Measurements from ENCODE around the gene HHIP. TPM values are rescaled to one million over a fixed set of nuclear protein-coding genes. Genes with fewer than 3 reads are reported as not detected.

HHIP gene
- total RNA-seq, 1 donor from 2014 or later: 247 TPM

DNA sequence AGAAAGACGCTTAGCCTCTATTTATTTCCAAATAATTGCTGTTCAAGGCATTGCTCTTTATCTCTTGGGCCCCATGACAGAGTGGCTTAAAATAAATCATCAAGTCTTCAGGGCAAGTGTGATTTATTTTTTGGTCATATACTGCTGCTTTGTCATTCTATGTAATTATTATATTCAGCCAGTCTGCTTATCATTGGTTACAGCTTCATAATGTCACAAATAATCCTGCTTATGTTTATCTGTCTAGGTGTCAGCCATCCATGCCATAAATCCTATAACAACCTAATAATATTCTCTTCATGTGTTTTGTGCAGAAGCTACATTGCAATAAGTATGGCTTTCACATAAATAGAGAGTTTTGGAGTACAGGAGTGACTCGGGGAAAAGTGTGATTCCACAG, 41.0 kb downstream of the HHIP start:
- intact Hi-C loops (cut with DNase I): no loop called here
- ATAC-seq (no peak), DNase-seq (no peak)
- TF ChIP-seq, protein P1, sequence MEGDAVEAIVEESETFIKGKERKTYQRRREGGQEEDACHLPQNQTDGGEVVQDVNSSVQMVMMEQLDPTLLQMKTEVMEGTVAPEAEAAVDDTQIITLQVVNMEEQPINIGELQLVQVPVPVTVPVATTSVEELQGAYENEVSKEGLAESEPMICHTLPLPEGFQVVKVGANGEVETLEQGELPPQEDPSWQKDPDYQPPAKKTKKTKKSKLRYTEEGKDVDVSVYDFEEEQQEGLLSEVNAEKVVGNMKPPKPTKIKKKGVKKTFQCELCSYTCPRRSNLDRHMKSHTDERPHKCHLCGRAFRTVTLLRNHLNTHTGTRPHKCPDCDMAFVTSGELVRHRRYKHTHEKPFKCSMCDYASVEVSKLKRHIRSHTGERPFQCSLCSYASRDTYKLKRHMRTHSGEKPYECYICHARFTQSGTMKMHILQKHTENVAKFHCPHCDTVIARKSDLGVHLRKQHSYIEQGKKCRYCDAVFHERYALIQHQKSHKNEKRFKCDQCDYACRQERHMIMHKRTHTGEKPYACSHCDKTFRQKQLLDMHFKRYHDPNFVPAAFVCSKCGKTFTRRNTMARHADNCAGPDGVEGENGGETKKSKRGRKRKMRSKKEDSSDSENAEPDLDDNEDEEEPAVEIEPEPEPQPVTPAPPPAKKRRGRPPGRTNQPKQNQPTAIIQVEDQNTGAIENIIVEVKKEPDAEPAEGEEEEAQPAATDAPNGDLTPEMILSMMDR (IDR thresholded peaks at IDR 0.05): no peak
- Histone ChIP-seq H3K36me3 (no peaks in the 10 kb centered on the region), H3K9me3 (no peaks in the 10 kb centered on the region), H3K27me3 (no peaks in the 10 kb centered on the region), H3K4me3 (no peak overlapping the region), H3K4me1 (no peaks in the 10 kb centered on the region), H3K27ac (no peak overlapping the region)

GRCh38 chr4:144687466-144687865, 41.5 kb downstream of the HHIP start:
- no peak overlapping the region for H3K4me3 ChIP-seq
- ATAC-seq: no peak

DNA sequence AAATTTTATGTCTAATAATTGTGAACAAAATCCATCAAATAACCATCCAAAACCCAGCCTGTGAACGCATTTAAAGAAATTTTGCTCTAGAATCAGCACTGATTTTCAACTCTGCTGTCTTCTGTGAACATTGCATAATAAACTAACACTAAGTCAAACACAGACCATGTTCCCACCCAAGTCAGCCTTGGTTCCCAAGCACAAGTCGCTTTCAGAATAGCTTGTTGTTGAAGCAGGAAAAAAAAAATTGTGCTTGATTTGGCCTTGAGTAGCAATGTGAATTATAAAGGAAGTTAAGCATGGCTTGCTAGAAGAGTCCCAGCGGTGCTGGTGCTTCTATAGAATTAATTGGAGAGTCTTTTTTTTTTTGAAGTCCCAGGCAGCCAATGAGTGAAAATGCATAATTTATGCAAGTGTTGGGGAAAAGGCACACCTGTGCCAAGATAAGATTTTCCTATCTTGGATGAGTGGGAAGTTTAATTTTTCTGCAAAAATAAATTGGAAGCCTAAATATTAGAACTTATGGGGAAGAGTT, 42.1 kb downstream of the HHIP start:
- Histone ChIP-seq H3K27ac (no peak overlapping the region), H3K36me3 (no peaks in the 10 kb centered on the region), H3K9me3 (no peaks in the 10 kb centered on the region), H3K27me3 (no peaks in the 10 kb centered on the region), H3K4me3 (no peak overlapping the region), H3K4me1 (no peaks in the 10 kb centered on the region)
- intact Hi-C loops (cut with DNase I): no loop called here
- ATAC-seq (no peak), DNase-seq (no peak)
- TF ChIP-seq, protein P1 (IDR thresholded peaks at IDR 0.05): no peak

More at GRCh38 chr4:144687466-144687865, 41.5 kb downstream of the HHIP start:
- Histone ChIP-seq H3K27me3 (no peaks in the 10 kb centered on the region), H3K36me3 (no peaks in the 10 kb centered on the region), H3K9me3 (no peaks in the 10 kb centered on the region), H3K4me1 (no peaks in the 10 kb centered on the region), H3K27ac (no peak overlapping the region)
- TF ChIP-seq, protein P1 (IDR thresholded peaks at IDR 0.05): no peak
- intact Hi-C loops (cut with DNase I): no loop called here
- no peak for DNase-seq

DNA sequence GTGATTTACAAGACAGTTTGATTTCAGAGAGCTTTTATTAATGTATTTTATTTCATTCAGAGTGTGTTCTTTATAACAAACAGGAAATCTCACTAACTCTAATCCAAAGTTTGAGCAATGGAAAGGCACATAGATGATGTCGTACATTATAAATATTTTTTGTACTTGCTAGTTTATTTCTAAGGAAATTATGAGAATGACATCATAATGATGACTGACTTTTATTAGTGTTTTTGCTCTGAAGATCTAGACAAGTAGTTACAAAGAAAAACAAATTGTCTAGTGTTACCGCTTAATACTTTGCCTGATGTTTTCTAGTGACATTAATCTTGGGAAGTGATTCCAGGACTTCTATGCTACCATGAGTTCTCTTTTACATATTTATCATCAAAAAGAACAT, 43.2 kb downstream of the HHIP start:
- Histone ChIP-seq H3K36me3 (no peaks in the 10 kb centered on the region), H3K27ac (no peak overlapping the region), H3K9me3 (no peaks in the 10 kb centered on the region), H3K4me1 (no peaks in the 10 kb centered on the region), H3K27me3 (no peaks in the 10 kb centered on the region), H3K4me3 (no peak overlapping the region)
- ATAC-seq: no peak
- TF ChIP-seq, protein P1 (IDR thresholded peaks at IDR 0.05): no peak
- intact Hi-C loops (cut with DNase I): no loop called here
- DNase-seq: no peak

- Histone ChIP-seq H3K4me3 (no peak overlapping the region), H3K4me1 (no peaks in the 10 kb centered on the region), H3K9me3 (no peaks in the 10 kb centered on the region), H3K27ac (no peak overlapping the region), H3K36me3 (no peaks in the 10 kb centered on the region), H3K27me3 (no peaks in the 10 kb centered on the region)
- ATAC-seq (no peak), DNase-seq (no peak)
- intact Hi-C loops (cut with DNase I): no loop called here
- TF ChIP-seq, protein P1 (IDR thresholded peaks at IDR 0.05): no peak
Measured at GRCh38 chr4:144695721-144696120, 49.8 kb downstream of the HHIP start.

DNA sequence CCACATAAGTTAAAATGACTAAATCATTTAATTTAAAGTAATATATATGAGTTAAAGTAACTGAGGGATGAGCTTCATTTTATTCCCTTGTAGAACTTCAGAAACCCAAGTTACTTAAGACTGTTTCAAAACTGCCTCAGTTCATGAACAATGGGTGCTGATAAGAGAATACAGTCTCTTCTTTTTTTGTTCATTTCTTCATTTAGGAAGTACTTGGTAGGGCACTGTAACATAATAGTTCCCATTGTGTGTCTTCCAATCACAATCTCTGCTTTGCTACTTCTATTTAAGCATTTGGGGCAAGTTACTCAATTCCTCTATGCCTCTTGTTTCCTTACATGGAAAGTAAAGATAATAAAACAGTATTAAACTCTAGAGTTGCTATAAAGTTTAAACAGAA, 50.4 kb downstream of the HHIP start:
- DNase-seq (no peak), ATAC-seq (no peak)
- Histone ChIP-seq H3K27me3 (no peaks in the 10 kb centered on the region), H3K9me3 (no peaks in the 10 kb centered on the region), H3K4me1 (no peaks in the 10 kb centered on the region), H3K4me3 (no peak overlapping the region), H3K27ac (no peak overlapping the region), H3K36me3 (no peaks in the 10 kb centered on the region)
- TF ChIP-seq, protein P1 (IDR thresholded peaks at IDR 0.05): no peak
- intact Hi-C loops (cut with DNase I): no loop called here

Measured in upper lobe of right lung (tissue), 1 donor.